ENCODE data around the gene RASSF3.

The RASSF3 gene

DNA sequence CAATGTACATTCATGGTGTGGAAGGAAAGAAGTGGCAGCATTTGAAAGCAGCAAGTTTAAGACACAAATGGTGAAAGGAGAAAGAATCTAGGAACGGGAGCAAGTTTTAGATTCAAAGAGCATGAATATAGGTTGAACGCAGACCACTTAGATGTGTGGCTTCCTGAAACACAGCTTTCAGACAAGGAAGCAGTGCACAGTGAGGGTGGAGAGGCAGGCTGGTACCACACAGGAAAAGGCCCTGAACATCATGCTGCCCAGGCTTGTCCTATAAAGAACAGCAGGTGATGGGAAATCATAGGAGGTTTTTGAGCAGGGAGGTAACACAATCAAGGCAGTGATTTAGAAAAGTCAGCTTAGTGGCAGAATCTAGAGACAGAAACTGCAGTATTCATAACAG lies 113.3 kb downstream of the RASSF3 start:
- no peak for DNase-seq (ENCODE audit: low read depth in 2 of 2)

DNA sequence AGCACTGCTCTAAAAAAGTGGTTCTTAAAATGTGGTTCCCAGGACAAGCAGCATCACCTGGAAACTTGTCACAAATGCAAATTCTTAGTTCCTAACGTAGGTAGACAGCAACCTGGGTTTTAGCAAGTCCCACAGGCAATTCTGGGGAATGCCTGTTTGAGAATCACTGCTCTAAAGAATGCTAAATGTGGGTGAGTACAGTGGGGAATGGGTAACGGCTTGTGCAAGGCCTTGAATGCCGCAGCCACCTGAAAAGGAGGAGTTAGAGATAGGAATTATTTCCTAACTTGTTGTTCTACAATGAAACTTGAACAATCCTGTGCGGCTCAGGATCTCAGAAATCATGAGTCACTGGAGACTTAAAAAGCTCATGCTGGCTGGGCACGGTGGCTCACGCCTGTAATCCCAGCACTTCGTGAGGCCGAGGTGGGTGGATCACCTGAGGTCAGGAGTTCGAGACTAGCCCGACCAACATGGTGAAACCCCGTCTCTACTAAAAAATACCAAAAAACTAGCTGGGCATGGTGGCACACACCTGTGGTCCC lies 114.0 kb downstream of the RASSF3 start:
- DNase-seq (ENCODE audit: low read depth in 2 of 2), result no peak

GRCh38 chr12:64729909-64730587 lies 119.8 kb downstream of the RASSF3 start:
- DNase-seq (ENCODE audit: low read depth in 2 of 2), result no peak

GRCh38 chr12:64730588-64730969 lies 120.3 kb downstream of the RASSF3 start:
- no peak for DNase-seq (ENCODE audit: low read depth in 2 of 2)

DNA sequence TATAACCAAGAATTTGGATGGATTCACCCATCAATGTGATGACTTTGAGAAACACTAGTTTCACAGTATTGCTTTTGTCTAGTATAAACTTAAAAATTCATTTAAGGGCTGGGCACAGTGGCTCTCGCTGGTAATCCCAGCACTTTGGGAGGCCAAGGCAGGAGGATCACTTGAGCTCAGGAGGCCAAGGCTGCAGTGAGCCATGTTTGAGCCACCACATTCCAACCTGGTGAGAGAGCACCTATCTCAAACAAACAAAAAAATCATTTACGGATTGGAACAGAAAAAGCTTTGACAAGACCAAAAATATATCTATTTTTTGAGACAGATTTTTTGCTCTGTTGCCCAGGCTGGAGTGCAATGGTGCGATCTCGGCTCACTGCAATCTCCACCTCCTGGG lies 121.4 kb downstream of the RASSF3 start:
- no peak for DNase-seq (ENCODE audit: low read depth in 2 of 2)

DNA sequence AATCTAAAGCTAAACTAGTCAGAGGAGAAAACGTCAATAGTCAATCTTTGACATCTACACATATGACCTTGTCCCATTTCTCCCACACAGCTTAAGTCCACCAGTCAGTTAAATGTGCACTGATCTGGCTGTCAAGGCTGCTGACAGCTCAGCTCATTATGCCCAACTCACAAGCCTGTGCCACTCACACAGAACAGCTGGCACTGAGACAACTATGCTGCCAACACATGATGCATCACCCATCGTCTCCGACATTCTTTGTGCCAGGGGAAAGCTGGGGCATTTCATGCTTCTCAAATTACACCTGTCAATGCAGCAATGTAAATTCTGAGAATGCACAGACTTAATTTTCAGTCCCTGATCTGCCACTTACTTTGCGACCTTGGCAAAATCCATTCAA lies 123.6 kb downstream of the RASSF3 start:
- no peak for DNase-seq (ENCODE audit: low read depth in 2 of 2)

GRCh38 chr12:64735442-64735841 lies 125.1 kb downstream of the RASSF3 start:
- no peak for DNase-seq (ENCODE audit: low read depth in 2 of 2)

- no peak for DNase-seq (ENCODE audit: low read depth in 2 of 2)
Observed at GRCh38 chr12:64736771-64737170, 126.5 kb downstream of the RASSF3 start.

DNA sequence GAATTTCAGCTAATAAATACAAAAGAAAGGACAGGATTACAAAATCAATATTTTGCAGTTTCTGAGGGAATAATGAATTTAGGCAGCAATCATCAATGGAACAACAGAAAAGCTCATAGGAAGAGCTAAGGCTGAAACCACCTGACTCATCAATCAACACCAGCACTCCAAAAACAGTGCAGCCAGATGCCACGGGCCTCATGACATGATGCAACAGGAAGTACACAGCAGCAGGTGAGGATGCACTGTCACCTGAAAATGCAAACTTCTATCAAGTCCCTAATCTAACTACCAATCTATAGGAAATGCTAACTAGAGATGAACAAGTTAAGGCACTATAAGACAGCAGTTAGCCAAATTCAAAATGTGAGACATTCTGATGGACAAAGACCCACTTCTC lies 127.2 kb downstream of the RASSF3 start:
- DNase-seq (ENCODE audit: low read depth in 2 of 2), result no peak

- no peak for DNase-seq (ENCODE audit: low read depth in 2 of 2)
Observed at GRCh38 chr12:64739778-64740177, 129.5 kb downstream of the RASSF3 start.

DNA sequence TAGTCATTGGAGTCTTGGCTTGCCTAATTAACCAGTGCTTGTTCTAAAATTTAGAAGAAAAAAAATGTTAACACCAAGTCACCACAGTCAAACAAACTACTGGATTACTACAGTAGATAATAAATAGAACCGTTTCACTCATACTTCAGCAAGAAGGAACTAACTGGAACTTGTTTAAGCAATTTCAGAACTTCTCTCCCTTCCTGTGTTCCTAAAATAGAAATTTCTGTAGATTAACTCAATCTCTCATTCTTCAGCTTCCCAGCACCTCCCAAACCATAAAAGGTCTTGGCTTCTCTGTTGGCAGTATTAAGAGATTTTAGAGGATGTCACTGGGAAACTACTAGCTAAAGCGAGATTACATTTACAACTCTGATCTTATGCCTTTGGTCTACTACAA lies 130.4 kb downstream of the RASSF3 start:
- no peak for DNase-seq (ENCODE audit: low read depth in 2 of 2)

DNA sequence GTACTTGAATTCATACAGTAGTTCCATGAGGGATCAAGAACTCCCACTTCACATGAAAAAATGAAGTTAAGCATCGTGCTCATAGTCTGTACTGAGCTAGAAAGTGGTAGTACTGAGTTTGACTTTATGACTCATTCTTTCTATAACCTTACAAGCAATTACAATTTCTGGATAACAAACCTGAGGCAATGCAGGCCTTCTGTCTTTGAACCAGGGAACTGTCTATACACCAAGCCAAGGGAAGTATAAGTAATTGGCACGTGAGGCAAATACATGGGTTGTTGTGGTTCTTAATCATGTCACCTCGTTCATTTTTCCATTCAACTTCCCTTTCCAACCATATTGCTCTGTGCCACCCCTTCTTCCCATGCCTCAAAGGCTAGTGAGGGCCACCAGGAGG lies 132.1 kb downstream of the RASSF3 start:
- DNase-seq (ENCODE audit: low read depth in 2 of 2), result no peak

DNA sequence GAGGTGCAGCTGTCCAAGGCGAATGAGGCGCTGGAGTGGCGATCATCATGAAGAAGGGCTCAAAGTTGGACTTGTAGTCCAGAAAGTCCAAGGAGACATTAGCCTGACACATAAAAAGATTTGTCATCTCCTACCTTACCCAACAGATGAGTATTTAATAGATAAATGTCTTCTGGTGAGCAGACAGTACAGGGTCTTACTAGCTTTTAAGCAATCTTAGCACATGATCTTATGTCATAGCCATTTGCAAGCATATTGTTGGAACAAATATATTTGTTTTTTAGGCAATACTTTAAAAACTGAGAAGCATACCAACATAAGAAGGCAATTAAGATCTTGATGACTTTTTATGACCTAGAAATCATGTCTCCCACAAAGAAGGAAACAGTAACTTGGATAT lies 132.9 kb downstream of the RASSF3 start:
- no peak for DNase-seq (ENCODE audit: low read depth in 2 of 2)

DNA sequence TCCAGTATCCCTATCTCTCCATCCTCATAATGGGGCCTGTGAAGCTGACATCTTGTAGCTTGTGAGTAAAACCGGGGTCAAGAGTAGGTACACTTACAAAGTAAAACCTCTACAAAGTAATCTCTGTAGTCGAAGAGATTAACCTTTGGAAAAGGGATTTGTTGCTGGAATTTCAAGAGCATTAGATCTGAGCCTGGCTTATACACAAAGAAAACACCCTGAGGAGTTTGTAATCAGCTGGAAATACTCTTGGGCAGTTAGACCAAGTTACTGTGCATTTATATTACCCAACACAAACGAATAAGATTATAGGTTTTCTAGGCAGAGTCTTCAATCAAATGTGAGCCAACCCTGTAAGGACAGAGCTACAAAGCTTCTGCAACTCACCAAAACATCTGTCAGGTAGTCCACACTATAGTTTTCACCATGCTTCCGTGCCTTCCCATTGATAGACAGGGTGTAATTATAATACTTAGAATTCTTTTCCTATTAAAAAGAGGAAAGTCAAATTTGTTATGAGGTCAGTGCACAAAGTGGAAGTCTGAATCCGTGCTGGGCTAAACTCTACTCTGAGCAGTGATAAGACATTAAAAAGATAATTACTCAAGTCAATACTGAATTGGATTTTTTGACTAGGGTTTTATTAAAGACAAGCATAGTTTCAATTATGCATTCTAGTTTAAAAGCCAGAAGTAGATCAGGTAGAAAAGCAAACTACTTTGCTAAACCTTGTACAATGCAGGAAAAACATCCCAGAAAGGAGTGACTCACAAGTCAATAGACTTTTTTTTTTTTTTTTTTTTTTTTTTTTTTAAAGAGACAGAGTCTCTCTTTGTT lies 134.3 kb downstream of the RASSF3 start:
- no peak for DNase-seq (ENCODE audit: low read depth in 2 of 2)

DNA sequence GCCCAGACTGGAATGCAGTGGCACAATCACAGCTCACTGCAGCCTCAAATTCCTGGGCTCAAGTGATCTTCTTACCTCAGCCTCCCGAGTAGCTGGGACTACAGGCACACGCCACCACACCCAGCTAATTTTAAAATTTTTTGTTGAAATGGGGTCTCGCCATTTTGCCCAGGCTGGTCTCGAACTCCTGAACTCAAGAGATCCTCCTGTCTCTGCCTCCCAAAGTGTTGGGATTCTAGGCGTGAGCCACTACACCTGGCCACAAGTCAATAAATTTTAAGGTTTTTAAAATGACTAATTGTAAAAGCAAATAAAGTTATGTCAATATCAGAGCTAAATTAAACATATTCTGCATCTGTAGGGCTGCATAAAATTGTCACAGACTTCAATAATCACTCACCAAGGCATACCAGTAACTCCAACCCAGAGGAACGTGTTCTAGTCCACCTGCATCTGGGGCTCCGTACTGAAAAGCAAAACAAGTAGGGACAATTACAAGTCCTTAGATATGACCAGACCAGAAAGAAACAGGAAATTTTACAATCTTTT lies 135.0 kb downstream of the RASSF3 start:
- no peak for DNase-seq (ENCODE audit: low read depth in 2 of 2)

GRCh38 chr12:64745980-64746379 lies 135.7 kb downstream of the RASSF3 start:
- DNase-seq (ENCODE audit: low read depth in 2 of 2), result no peak

DNA sequence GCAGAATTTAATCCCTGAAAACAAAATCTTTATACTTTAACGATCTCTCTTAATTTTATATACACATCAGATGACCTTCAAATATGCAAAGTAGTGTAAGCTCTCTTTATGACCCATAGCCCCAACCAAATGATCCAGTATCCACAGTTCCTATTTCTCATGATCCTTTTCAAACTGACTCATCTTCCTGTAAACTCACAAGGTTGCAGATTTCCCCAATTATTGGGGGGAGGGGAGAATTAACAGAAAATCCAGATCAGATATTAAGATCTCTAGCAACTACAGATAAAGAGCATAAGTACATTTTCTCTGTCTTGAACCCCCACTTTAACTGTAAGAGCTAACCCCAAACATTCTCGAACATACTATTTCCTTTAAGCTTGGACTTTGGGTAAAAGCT lies 136.4 kb downstream of the RASSF3 start:
- no peak for DNase-seq (ENCODE audit: low read depth in 2 of 2)
